Fibroblast of skin of left quadriceps (primary cell): ENCODE results near the gene OVOL3.
A peak's percentile ranks its signal among the peaks of the same experiment; 100 is the strongest.
"Not testable (repeated sequence)": the region's sequence is repeated elsewhere in the genome, so short reads cannot be mapped to it uniquely, and the experiment has no call there.

Experiments used
- DNase-seq, 2 experiments: peaks; one replicate each; pipeline ENCODE4 v3.0.0-alpha.2; 2013; ENCODE audit warnings: low read depth in 2 of 2

The OVOL3 gene

GRCh38 chr19:36131221-36131620, 20.3 kb downstream of the OVOL3 start:
- not testable (repeated sequence) for DNase-seq

GRCh38 chr19:36134867-36135266, 23.9 kb downstream of the OVOL3 start:
- not testable (repeated sequence) for DNase-seq

GRCh38 chr19:36136964-36137686, 26.2 kb downstream of the OVOL3 start:
- DNase-seq, result no peak

- DNase-seq, result no peak
Measured at GRCh38 chr19:36139120-36139472, 28.2 kb downstream of the OVOL3 start.

- DNase-seq, result peak; percentile 88 to 90
Measured at GRCh38 chr19:36139473-36140303, 28.7 kb downstream of the OVOL3 start, which contains the start of gene CAPNS1. TSS of gene CAPNS1 (plus strand) at chr19:36140066. CDS start at chr19:36141012, 946 bp downstream.

GRCh38 chr19:36140304-36141038, 29.5 kb downstream of the OVOL3 start:
- no peak for DNase-seq

GRCh38 chr19:36141039-36141927, 30.3 kb downstream of the OVOL3 start:
- peak; percentile 57 for DNase-seq

GRCh38 chr19:36142046-36142445, 31.1 kb downstream of the OVOL3 start:
- no peak for DNase-seq

- DNase-seq, result no peak
Measured at GRCh38 chr19:36142496-36142895, 31.6 kb downstream of the OVOL3 start.

- DNase-seq, result no peak
Measured at GRCh38 chr19:36144624-36145023, 33.7 kb downstream of the OVOL3 start.

GRCh38 chr19:36149673-36150406, 38.9 kb downstream of the OVOL3 start:
- no peak for DNase-seq

GRCh38 chr19:36150586-36150985, 39.6 kb downstream of the OVOL3 start:
- no peak for DNase-seq

GRCh38 chr19:36151144-36152018, 40.4 kb downstream of the OVOL3 start:
- no peak for DNase-seq

GRCh38 chr19:36152019-36152351, 41.0 kb downstream of the OVOL3 start:
- DNase-seq, result no peak

GRCh38 chr19:36152352-36153091, 41.6 kb downstream of the OVOL3 start, which contains the start of gene COX7A1:
TSS of gene COX7A1 (minus strand) at chr19:36152447. CDS start at chr19:36152407, 40 bp downstream.
- DNase-seq, result no peak

GRCh38 chr19:36153126-36153525, 42.2 kb downstream of the OVOL3 start:
- DNase-seq, result no peak

- DNase-seq, result no peak
Measured at GRCh38 chr19:36160821-36161596, 50.1 kb downstream of the OVOL3 start.
